ENCODE data around the gene IL4I1.

DNA sequence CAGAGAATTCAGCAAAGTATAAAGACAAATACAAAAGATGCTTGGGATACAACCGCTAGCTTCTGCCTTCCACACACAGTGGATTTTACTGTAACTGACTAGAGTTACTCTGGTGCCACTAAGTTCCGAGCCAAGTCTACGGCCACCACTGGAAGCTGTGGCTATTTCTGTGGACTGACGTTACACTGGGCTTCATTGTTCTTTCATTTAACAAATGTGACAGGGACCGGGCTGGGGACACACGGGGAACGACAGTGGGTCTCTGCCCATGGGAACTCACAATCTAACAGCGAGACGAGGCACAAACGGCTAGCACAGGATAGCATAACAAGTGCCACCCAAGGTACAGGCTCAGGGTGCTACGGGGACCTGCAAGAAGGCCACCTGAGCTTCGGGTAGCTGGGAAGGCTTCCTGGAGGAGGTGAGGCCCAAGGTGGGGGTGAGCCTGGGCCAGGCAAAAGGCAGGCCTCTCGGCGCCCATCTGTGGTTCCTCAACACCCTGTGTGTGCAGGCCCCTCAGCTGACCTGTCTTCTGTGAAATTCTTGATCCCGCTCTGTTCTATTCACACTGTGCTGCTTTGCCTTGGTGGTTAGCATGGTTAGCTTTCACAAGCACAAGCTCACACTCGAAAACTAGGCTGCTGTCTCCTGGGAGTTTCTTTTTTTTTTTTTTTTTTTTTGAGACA, 10.3 kb upstream of the IL4I1 start:
- no peak for TF ChIP-seq EZH2 (IDR thresholded peaks at IDR 0.05)
- TF ChIP-seq POLR2A (IDR thresholded peaks at IDR 0.05; ENCODE audit: borderline replicate concordance, extremely low read depth, insufficient read depth, insufficient read length) = no peak
- TF ChIP-seq, protein P1, sequence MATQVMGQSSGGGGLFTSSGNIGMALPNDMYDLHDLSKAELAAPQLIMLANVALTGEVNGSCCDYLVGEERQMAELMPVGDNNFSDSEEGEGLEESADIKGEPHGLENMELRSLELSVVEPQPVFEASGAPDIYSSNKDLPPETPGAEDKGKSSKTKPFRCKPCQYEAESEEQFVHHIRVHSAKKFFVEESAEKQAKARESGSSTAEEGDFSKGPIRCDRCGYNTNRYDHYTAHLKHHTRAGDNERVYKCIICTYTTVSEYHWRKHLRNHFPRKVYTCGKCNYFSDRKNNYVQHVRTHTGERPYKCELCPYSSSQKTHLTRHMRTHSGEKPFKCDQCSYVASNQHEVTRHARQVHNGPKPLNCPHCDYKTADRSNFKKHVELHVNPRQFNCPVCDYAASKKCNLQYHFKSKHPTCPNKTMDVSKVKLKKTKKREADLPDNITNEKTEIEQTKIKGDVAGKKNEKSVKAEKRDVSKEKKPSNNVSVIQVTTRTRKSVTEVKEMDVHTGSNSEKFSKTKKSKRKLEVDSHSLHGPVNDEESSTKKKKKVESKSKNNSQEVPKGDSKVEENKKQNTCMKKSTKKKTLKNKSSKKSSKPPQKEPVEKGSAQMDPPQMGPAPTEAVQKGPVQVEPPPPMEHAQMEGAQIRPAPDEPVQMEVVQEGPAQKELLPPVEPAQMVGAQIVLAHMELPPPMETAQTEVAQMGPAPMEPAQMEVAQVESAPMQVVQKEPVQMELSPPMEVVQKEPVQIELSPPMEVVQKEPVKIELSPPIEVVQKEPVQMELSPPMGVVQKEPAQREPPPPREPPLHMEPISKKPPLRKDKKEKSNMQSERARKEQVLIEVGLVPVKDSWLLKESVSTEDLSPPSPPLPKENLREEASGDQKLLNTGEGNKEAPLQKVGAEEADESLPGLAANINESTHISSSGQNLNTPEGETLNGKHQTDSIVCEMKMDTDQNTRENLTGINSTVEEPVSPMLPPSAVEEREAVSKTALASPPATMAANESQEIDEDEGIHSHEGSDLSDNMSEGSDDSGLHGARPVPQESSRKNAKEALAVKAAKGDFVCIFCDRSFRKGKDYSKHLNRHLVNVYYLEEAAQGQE (IDR thresholded peaks at IDR 0.05; ENCODE audit: low read depth) = no peak
- TF ChIP-seq, protein P2, sequence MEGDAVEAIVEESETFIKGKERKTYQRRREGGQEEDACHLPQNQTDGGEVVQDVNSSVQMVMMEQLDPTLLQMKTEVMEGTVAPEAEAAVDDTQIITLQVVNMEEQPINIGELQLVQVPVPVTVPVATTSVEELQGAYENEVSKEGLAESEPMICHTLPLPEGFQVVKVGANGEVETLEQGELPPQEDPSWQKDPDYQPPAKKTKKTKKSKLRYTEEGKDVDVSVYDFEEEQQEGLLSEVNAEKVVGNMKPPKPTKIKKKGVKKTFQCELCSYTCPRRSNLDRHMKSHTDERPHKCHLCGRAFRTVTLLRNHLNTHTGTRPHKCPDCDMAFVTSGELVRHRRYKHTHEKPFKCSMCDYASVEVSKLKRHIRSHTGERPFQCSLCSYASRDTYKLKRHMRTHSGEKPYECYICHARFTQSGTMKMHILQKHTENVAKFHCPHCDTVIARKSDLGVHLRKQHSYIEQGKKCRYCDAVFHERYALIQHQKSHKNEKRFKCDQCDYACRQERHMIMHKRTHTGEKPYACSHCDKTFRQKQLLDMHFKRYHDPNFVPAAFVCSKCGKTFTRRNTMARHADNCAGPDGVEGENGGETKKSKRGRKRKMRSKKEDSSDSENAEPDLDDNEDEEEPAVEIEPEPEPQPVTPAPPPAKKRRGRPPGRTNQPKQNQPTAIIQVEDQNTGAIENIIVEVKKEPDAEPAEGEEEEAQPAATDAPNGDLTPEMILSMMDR (IDR thresholded peaks at IDR 0.05 in 2 of 3, conservative IDR thresholded peaks at IDR 0.05 in 1 of 3; ENCODE audit: borderline replicate concordance in 1 of 3, insufficient read depth in 1 of 3, low read depth in 2 of 3, low read length in 2 of 3) = no peak
- no peak for TF ChIP-seq EGR1 (IDR thresholded peaks at IDR 0.05; ENCODE audit: low read depth)
- TF ChIP-seq, protein P3, sequence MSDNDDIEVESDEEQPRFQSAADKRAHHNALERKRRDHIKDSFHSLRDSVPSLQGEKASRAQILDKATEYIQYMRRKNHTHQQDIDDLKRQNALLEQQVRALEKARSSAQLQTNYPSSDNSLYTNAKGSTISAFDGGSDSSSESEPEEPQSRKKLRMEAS (IDR thresholded peaks at IDR 0.05) = no peak
- no peak for TF ChIP-seq POLR2AphosphoS5 (IDR thresholded peaks at IDR 0.05; ENCODE audit: low read depth, low read length)
- no peak for TF ChIP-seq YY1 (IDR thresholded peaks at IDR 0.05; ENCODE audit: extremely low read depth, insufficient replicate concordance, low read depth, low read length)
- no peak for TF ChIP-seq RAD21 (IDR thresholded peaks at IDR 0.05; ENCODE audit: low read depth)
